Mesenchymal stem cell (in vitro differentiated cells and primary cell): ENCODE data around the gene CEP128.

Experiments
- DNase-seq: peaks from one replicate; pipeline ENCODE4 v3.0.0-alpha.2; 2013
- H2AFZ ChIP-seq: one replicate; pipeline ENCODE4 v1.6.1; 2013; ENCODE audit warnings: low read depth, mild to moderate bottlenecking, control low read depth, inconsistent platforms, low read length, moderate library complexity
- H2AK5ac ChIP-seq: 2 replicates; pipeline ENCODE4 v1.6.1; 2013; ENCODE audit warnings: low read length, moderate library complexity, mild to moderate bottlenecking, inconsistent platforms; ENCODE audit not compliant: severe bottlenecking
- H2BK120ac ChIP-seq: one replicate; pipeline ENCODE4 v1.6.1; 2013; ENCODE audit warnings: low read depth, mild to moderate bottlenecking, inconsistent platforms, low read length, moderate library complexity
- H2BK12ac ChIP-seq, 2 experiments: one replicate each; pipeline ENCODE4 v1.6.1; 2013; ENCODE audit warnings: inconsistent platforms in 2 of 2, low read length in 2 of 2, mild to moderate bottlenecking in 2 of 2, moderate library complexity in 2 of 2, control low read depth in 1 of 2
- H2BK15ac ChIP-seq: one replicate; pipeline ENCODE4 v1.6.1; 2013; ENCODE audit warnings: mild to moderate bottlenecking, low read depth, inconsistent platforms; ENCODE audit not compliant: poor library complexity, severe bottlenecking
- H2BK5ac ChIP-seq: 2 replicates; pipeline ENCODE4 v1.6.1; 2013; ENCODE audit warnings: low read depth, mild to moderate bottlenecking, low read length, control low read depth, inconsistent platforms; ENCODE audit not compliant: poor library complexity, severe bottlenecking
- H3K14ac ChIP-seq, 2 experiments: one replicate each; pipeline ENCODE4 v1.6.1; 2013; ENCODE audit warnings: inconsistent platforms in 2 of 2, low read length in 2 of 2, control low read depth in 1 of 2, mild to moderate bottlenecking in 1 of 2, moderate library complexity in 1 of 2
- H3K18ac ChIP-seq, 2 experiments: one replicate each; pipeline ENCODE4 v1.6.1; 2013; ENCODE audit warnings: inconsistent platforms in 2 of 2, low read length in 2 of 2, control low read depth in 1 of 2, low read depth in 1 of 2, mild to moderate bottlenecking in 1 of 2
- H3K23ac ChIP-seq, 2 experiments: one replicate each; pipeline ENCODE4 v1.6.1; 2013; ENCODE audit warnings: inconsistent platforms in 2 of 2, low read length in 2 of 2, mild to moderate bottlenecking in 2 of 2, moderate library complexity in 2 of 2, control low read depth in 1 of 2
- H3K27ac ChIP-seq: 2 replicates; pipeline ENCODE4 v1.5.1; 2013; ENCODE audit warnings: mild to moderate bottlenecking, moderate library complexity, low read length, control low read depth, inconsistent platforms; ENCODE audit not compliant: poor library complexity, severe bottlenecking
- H3K27me3 ChIP-seq, 2 experiments: 2 replicates each; pipeline versions ENCODE4 v1.6.1 to v1.7.0; 2013; ENCODE audit warnings: low read length in 2 of 2, mild to moderate bottlenecking in 2 of 2, moderate library complexity in 2 of 2, control low read depth in 1 of 2, inconsistent platforms in 1 of 2; ENCODE audit not compliant: control insufficient read depth in 1 of 2, insufficient read depth in 1 of 2
- H3K36me3 ChIP-seq, 2 experiments: 2 replicates each; pipeline versions ENCODE4 v1.6.1 to v1.7.0; 2013; ENCODE audit warnings: low read length in 2 of 2, control low read depth in 1 of 2, inconsistent platforms in 1 of 2, low read depth in 1 of 2, mild to moderate bottlenecking in 1 of 2; ENCODE audit not compliant: insufficient read depth in 2 of 2, control insufficient read depth in 1 of 2
- H3K4ac ChIP-seq, 2 experiments: one replicate each; pipeline ENCODE4 v1.6.1; 2013; ENCODE audit warnings: inconsistent platforms in 2 of 2, low read length in 2 of 2, mild to moderate bottlenecking in 2 of 2, moderate library complexity in 2 of 2, control low read depth in 1 of 2, low read depth in 1 of 2
- H3K4me1 ChIP-seq: 2 replicates; pipeline ENCODE4 v1.6.1; 2013; ENCODE audit warnings: low read depth, low read length, control low read depth; ENCODE audit not compliant: control insufficient read depth, insufficient read depth
- H3K4me2 ChIP-seq: 2 replicates; pipeline ENCODE4 v1.6.1; 2013; ENCODE audit warnings: low read length, mild to moderate bottlenecking, inconsistent platforms; ENCODE audit not compliant: poor library complexity, severe bottlenecking
- H3K4me3 ChIP-seq, 2 experiments: 2 replicates each; pipeline versions ENCODE4 v1.5.1 to v1.7.0; 2013; ENCODE audit warnings: low read length in 2 of 2, mild to moderate bottlenecking in 2 of 2, control low read depth in 1 of 2, low read depth in 1 of 2; ENCODE audit not compliant: insufficient read depth in 1 of 2
- H3K79me1 ChIP-seq: replicated peaks from 2 replicates; pipeline ENCODE4 v1.6.1; 2013; ENCODE audit warnings: mild to moderate bottlenecking, control low read depth, low read length, inconsistent platforms; ENCODE audit not compliant: poor library complexity, severe bottlenecking
- H3K9ac ChIP-seq: 2 replicates; pipeline ENCODE4 v1.7.0; 2013; ENCODE audit warnings: mild to moderate bottlenecking, low read length, moderate library complexity
- H3K9me3 ChIP-seq: 2 replicates; pipeline ENCODE4 v1.7.0; 2013; ENCODE audit warnings: mild to moderate bottlenecking, low read length; ENCODE audit not compliant: control insufficient read depth
- H4K8ac ChIP-seq: one replicate; pipeline ENCODE4 v1.6.1; 2013; ENCODE audit warnings: inconsistent platforms, mild to moderate bottlenecking, low read length, moderate library complexity
- H4K91ac ChIP-seq: one replicate; pipeline ENCODE4 v1.6.1; 2013; ENCODE audit warnings: mild to moderate bottlenecking, low read length, inconsistent platforms
- WGBS: methylation state at CpG from one replicate; pipeline ENCODE4 v1.1.7; 2013; ENCODE audit warnings: mixed read lengths; 5-methylcytosine and 5-hydroxymethylcytosine counted together

Gene CEP128

DNA sequence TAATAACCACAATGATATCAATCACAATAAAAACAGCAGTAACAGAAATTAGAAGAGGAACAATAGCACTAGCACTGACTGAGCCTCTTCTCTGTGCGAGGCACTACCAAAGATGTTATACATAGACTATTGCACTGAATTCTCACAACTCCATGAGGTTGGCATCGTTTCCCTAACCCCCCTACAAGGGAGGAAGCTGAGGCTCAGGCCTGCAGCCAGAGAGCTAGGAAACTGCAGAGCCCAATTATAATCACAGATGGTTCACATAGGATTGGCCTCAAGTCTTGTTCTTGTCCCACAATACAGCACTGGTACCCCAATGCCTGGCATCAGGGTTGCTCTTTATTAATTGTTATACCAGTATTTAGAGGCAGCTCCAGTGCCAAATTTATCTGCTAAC, 278.0 kb downstream of the CEP128 start:
- H2BK12ac ChIP-seq, result peak overlapping the region; percentile 5 to 97
- no peaks in the 10 kb centered on the region for H3K36me3 ChIP-seq
- no peak for DNase-seq
- H3K4ac ChIP-seq, result peak overlapping the region in 1 of 2 experiments; percentile 95
- WGBS, result 96% methylated on average over 2 of the region's 2 CpGs
- H3K4me1 ChIP-seq, result no peaks in the 10 kb centered on the region
- H3K4me3 ChIP-seq, result no peak overlapping the region
- H2AFZ ChIP-seq, result peak overlapping the region; percentile 42
- no peak overlapping the region for H3K27ac ChIP-seq
- no peak overlapping the region for H2BK5ac ChIP-seq
- no peak overlapping the region for H2BK15ac ChIP-seq
- H3K18ac ChIP-seq, result peak overlapping the region in 1 of 2 experiments; percentile 77
- no peak overlapping the region for H2AK5ac ChIP-seq
- peak overlapping the region in 1 of 2 experiments; percentile 28 for H3K14ac ChIP-seq
- H3K79me1 ChIP-seq, result no peaks in the 10 kb centered on the region
- no peak overlapping the region for H3K4me2 ChIP-seq
- H3K9me3 ChIP-seq, result no peaks in the 10 kb centered on the region
- peak overlapping the region; percentile 35 for H4K8ac ChIP-seq
- no peak overlapping the region for H3K23ac ChIP-seq
- peak overlapping the region; percentile 77 for H2BK120ac ChIP-seq
- no peaks in the 10 kb centered on the region for H3K27me3 ChIP-seq
- no peak overlapping the region for H3K9ac ChIP-seq
- peak overlapping the region; percentile 52 for H4K91ac ChIP-seq

GRCh38 chr14:80659783-80660182, 281.8 kb downstream of the CEP128 start:
- no peak overlapping the region for H4K91ac ChIP-seq
- no peak overlapping the region for H3K18ac ChIP-seq
- H2AK5ac ChIP-seq, result no peak overlapping the region
- no peak overlapping the region for H4K8ac ChIP-seq
- no peak overlapping the region for H3K9ac ChIP-seq
- H3K9me3 ChIP-seq, result no peaks in the 10 kb centered on the region
- no peaks in the 10 kb centered on the region for H3K79me1 ChIP-seq
- H3K36me3 ChIP-seq, result no peaks in the 10 kb centered on the region
- H3K4me1 ChIP-seq, result no peaks in the 10 kb centered on the region
- H3K4me3 ChIP-seq, result no peak overlapping the region
- no peak overlapping the region for H3K27ac ChIP-seq
- no peaks in the 10 kb centered on the region for H3K27me3 ChIP-seq
- no peak overlapping the region for H3K23ac ChIP-seq
- no peak overlapping the region for H2AFZ ChIP-seq
- WGBS, result no CpG with 5 or more reads among the region's 2 CpGs
- no peak overlapping the region for H2BK120ac ChIP-seq
- no peak overlapping the region for H3K4ac ChIP-seq
- no peak overlapping the region for H2BK5ac ChIP-seq
- no peak overlapping the region for H3K14ac ChIP-seq
- no peak for DNase-seq
- no peak overlapping the region for H2BK12ac ChIP-seq
- no peak overlapping the region for H2BK15ac ChIP-seq
- no peak overlapping the region for H3K4me2 ChIP-seq

- H2BK12ac ChIP-seq, result no peak overlapping the region
- H3K4ac ChIP-seq, result no peak overlapping the region
- no peak overlapping the region for H3K23ac ChIP-seq
- H3K36me3 ChIP-seq, result no peaks in the 10 kb centered on the region
- 100% methylated on average over 1 of the region's 1 CpG for WGBS
- no peaks in the 10 kb centered on the region for H3K79me1 ChIP-seq
- H3K18ac ChIP-seq, result no peak overlapping the region
- H3K14ac ChIP-seq, result no peak overlapping the region
- H3K9me3 ChIP-seq, result no peaks in the 10 kb centered on the region
- no peak overlapping the region for H3K4me2 ChIP-seq
- H4K8ac ChIP-seq, result no peak overlapping the region
- H2AFZ ChIP-seq, result peak overlapping the region; percentile 51
- no peaks in the 10 kb centered on the region for H3K27me3 ChIP-seq
- H2BK15ac ChIP-seq, result no peak overlapping the region
- H4K91ac ChIP-seq, result no peak overlapping the region
- no peak overlapping the region for H3K9ac ChIP-seq
- H2AK5ac ChIP-seq, result no peak overlapping the region
- no peaks in the 10 kb centered on the region for H3K4me1 ChIP-seq
- H2BK5ac ChIP-seq, result no peak overlapping the region
- no peak overlapping the region for H3K27ac ChIP-seq
- no peak overlapping the region for H2BK120ac ChIP-seq
- H3K4me3 ChIP-seq, result no peak overlapping the region
- no peak for DNase-seq
These were observed 282.8 kb downstream of the CEP128 start for GRCh38 chr14:80658733-80659132.

DNA sequence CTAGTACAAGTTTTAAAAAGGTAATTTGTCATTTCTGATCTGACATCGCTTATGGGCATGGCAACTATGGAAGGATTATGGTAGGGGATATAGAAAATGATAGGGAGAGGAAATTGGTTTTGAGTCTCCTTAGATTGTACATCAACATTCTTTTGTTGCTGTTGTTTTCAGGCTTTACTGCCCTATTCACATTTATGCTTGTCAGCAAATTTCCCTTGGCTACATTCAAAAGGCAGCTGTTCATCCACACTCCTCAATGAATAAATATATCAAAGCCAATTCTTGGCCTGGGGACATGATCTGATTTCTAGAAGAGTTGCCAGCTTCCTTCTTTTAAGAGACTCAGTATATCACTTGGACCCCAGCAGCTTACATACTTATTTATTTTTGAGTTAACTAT, 283.4 kb downstream of the CEP128 start:
- H3K9ac ChIP-seq, result no peak overlapping the region
- no peak overlapping the region for H2AK5ac ChIP-seq
- no peaks in the 10 kb centered on the region for H3K79me1 ChIP-seq
- H3K4me1 ChIP-seq, result no peaks in the 10 kb centered on the region
- H3K14ac ChIP-seq, result no peak overlapping the region
- WGBS, result 93% methylated on average over 1 of the region's 1 CpG
- no peak overlapping the region for H3K23ac ChIP-seq
- H3K27me3 ChIP-seq, result no peaks in the 10 kb centered on the region
- no peaks in the 10 kb centered on the region for H3K36me3 ChIP-seq
- no peak overlapping the region for H3K4me2 ChIP-seq
- no peak overlapping the region for H3K4me3 ChIP-seq
- H3K9me3 ChIP-seq, result no peaks in the 10 kb centered on the region
- H3K4ac ChIP-seq, result no peak overlapping the region
- no peak overlapping the region for H3K27ac ChIP-seq
- no peak overlapping the region for H3K18ac ChIP-seq
- H2BK120ac ChIP-seq, result no peak overlapping the region
- no peak overlapping the region for H2AFZ ChIP-seq
- H2BK5ac ChIP-seq, result no peak overlapping the region
- H2BK12ac ChIP-seq, result no peak overlapping the region
- DNase-seq, result no peak
- no peak overlapping the region for H4K8ac ChIP-seq
- H4K91ac ChIP-seq, result no peak overlapping the region
- no peak overlapping the region for H2BK15ac ChIP-seq
